HG03039 (cell line): Measurements from ENCODE around the gene CMIP.

Experiments
- ATAC-seq: cut with Tn5 transposase; IDR thresholded peaks from one replicate; pipeline ENCODE4 v1.9.1; 2021; ENCODE audit warnings: mild to moderate bottlenecking, moderate library complexity; ENCODE audit not compliant: unreplicated experiment

The CMIP gene

DNA sequence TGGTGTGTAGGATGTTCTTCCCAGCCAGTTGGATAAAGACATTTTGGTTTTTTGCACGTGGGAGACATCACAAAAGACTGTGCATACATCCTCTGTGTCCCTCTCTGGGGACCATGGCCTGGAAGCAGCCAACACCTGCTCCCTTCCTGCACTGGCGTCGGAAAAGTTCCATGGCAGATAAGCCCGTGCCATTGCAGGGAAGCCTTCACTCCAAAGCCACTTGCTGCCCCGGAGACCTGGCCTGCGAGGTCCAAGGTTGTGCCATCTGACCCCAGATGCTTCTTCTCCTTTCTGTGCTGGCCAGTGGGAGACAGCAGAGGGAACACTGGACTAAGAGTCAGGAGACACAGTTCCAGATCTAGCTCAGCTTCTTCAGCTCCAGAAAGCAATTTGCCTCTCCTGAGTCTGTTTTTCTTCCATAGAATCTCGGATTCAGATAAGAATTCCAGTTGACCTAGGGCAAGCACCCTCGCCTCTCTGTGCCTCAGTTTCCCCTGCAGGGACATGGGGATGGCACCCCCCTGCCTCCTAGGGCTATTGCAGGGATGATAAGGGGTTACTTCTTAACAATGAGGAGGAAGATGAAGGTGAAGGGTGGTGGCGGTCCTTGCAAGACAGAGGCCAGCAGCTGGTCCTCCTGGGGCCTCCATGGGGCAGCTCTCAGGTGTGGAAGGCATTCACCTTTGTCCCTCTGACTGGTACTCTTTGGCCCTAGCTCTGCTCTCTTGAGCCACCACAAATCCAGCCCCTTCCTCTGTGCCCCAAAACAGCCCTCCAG, 134.2 kb downstream of the CMIP start:
- ATAC-seq, result no peak

DNA sequence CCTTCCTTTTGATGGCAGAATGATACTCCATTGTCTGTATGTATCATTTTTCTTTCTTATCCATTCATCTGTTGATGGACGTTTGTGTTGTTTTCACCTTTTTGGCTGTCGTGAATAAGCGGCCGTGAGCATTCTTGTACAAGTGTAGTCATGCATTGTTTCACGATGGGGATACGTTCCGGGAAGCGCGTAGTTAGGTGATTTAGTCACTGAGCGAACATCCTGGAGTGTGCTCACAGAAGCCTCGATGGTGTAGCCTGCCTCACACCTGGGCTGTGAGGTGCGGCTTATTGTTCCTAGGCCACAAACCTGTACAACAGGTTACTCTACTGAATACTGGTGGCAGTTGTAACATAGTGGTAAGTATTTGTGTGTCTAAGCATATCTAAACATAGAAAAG, 136.5 kb downstream of the CMIP start:
- no peak for ATAC-seq

DNA sequence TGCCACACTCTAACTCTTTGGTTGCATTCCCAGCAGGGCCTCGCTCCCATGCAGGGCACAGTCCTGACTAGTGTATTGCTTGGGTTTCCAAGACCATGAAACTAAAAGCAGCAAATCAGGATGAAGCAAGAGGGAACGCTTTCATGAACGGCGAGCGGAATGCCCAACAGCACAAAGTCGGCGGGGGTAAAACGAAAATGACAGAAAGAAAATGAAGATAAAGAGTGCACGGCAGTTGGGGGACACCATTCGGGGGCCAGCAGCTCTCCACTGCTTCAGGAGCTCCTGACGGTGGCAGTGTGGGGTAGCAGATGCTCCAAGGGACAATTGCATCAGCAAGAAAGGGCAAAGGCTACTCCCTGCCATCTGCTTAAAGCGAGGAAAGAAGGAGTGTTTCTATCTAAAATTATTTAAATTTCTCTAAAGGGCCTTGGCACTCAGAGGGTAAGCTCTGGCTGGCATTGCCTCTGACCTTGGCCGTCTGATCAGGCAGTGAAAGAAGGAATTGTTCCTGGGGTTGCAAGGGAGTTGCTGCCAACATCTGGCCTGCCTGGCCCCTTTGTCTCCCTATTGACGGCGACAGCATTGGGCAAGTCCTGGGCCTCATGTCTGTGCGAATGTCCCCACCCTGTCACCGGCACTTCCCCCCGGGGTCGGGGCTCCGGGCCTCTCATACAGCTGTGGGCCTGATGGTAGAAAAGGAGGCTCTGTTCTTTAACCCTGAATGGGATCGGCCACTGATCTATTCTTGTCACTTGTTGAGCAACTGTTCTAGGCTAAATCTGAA, 138.2 kb downstream of the CMIP start:
- no peak for ATAC-seq

DNA sequence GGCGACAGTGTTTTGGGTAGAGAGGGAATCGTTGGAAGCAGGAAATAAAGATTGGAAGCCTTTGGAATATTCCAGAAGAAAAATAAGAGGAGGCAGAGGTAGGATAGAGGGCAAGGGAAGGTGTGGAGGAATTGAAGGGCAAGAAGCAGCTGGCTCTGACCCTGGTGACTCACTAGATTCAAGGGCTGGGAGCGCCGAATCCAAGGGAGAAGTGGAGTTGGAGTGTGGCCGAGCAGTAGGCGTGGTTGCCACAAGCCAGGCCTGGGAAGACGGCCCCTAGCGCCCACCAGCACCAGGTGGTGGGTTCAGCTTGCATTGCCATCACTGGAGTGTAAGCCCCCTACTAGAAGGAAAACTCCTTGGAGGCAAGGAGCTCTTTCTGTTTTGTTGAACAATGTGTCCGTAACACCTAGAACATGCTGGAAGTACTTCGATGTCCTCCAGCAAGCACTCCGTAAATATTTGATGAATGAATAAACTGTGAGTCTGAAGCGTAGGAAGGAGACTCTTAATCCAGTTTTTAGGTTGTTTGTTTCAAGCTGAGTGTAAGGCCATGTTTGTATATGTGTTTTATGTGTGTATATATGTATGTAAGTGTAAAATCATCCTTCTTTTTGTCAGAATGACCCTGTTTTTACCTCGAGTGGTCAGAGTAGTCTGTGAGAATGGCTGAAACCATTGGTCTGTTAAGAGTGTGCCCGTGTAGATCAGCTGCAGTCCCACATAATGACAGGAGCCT, 139.5 kb downstream of the CMIP start:
- no peak for ATAC-seq

DNA sequence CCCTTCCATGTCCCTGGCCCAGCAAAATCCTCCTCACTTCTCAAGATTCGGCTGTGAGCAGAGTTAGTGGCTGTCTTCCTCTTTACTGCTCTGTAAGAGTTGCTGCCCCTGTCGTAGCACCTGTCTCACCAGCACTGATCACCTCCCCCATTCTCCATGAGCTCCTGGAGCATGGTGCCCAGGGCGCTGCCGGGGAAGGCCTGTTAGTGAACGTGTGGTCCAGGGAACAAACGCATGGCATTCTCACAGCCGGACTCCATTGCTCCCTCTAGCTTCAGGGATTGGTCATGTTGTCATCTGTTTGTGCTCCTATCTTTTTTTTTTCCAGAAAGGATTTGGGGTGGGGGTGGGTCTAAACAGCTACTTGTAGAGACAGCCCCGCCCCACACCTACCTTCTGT, 141.2 kb downstream of the CMIP start:
- ATAC-seq, result no peak

DNA sequence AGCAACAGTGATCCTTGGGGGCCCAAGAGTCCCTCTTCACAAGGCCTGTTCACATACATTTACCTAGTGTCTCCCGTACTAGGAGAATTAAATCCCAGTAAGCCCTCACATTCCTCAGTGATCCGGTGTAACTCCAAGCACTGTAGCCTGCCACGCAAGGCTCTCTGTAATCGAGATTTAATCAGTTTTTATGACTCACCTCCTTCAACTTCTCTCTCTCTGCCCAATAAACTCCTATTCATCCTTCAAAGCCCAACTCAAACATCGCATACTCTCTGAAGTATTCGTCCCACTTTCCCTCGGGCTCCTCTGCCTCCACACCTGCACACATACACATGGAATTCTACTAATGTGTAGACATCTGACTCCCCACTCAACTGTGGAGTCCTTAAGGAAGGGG, 141.8 kb downstream of the CMIP start:
- ATAC-seq, result no peak

DNA sequence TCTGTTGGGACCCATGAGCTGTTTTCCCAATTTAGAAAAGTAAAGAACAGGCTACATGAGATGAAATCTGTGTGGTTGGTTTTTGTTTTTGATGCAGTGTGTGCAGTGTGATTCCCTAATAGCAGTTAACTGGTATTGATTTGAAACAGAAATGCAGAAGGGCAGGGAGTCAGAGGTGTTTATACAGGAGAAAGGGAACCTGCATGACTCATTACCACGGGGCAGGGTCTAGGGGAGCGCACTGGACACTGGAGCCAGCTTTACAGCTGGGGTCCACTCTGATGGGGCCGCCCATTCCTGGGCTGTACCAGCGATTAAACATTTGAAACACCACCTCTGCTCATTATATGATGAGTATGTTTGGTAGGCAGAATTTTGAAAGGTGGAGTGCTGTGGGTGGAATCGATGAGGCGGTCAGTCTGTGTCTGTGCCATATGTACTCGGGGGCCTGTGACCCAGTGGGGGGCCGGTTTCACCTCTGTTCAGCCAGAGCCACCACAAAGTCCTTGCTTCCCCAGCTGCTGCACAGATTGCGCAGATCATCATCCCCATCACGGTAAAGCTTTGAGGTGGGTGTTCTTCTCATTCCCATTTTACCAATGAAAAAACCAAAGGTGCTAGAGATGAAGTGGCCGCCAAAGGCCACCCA, 142.5 kb downstream of the CMIP start:
- no peak for ATAC-seq

DNA sequence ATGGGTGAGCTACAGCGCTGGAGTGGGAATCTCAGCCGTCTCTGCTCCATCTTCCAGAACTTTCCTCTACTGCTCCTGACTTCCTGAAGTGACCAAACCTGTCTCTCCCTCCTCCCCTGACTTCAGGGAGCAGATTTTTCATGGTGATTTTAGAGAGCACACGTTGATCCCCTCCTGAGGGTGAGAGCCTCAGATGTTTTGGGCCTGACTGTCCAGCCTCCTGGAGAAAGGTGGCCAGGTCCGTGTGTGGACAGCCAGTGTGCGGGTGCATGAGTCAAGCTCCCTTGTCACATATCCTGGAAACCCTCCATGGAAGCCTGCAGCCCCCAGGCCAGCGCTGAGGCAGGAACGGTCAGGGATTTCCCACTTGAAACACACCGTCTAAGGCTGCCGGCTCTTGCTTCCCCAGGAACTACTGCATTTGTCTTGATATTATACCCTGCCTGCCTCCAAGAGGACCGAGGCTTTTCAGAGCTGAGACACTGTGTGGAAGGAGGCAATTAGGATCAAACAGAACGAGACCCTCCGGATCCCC, 143.1 kb downstream of the CMIP start:
- no peak for ATAC-seq

DNA sequence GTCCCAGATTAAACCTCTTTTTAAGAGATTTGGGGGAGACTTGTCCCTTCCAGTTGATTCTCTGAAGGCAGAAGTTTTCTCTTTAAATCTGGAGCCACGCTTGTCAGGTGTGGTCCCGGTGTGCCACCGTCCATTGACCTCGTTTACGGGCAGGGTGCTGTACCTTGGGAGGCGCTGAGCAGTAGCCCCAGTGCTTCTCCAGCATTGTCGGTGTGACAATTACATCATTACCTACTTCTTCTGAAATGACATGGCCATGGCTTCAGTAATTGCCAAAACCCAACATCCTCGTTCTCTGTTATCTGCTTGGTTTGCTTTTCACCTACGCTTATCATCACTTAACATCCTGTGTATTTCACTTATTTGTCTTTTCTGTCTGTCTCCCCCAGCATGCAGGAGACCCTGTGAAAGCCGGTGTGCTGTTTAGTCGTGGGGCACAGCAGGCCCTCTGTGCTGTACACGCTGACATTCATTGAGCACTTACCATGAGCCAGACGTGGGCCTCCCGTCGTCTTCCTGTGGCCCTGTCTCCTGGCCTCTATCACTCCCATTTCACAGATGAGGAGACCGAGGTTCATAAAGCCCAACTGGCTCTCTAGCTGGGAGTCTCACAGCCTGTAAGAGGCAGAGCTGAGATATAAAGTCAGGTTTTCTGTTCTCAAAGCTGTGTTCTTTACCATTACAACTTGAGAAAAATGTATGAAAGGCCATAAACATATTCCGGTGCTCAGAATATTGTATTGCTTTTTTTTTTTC, 143.9 kb downstream of the CMIP start:
- no peak for ATAC-seq

DNA sequence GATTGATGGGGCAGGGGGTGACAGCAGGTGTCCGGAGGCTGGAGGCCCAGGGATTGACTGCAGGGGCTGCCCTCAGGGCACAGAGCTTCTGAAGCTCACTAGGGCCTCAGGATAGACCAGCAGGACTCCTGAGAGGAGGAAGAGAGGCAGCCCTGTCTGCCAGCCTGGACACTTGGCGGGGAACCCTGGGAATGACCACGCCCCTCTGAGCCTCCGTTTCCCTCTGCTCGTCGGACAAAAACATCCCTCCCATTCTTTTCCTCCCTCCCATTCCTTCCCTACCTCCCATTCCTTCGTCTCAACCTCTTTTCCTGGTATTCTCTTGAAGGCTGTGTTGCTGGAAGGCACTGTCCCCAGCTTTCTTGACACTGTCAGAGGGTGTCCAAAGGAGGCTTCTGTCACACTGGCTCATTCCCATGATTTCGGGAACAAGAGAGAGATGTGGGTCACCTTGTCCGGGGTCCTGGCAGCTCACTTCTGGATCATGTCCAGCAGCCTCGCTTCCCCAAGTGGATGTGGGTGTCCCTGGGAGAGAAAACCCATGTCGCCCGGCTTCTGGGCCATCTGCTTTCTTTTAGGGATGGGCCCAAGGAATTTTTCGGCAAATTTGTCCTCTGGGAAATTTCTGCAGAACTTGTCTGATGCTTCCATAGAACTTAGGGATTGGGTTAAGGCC, 145.5 kb downstream of the CMIP start:
- no peak for ATAC-seq

DNA sequence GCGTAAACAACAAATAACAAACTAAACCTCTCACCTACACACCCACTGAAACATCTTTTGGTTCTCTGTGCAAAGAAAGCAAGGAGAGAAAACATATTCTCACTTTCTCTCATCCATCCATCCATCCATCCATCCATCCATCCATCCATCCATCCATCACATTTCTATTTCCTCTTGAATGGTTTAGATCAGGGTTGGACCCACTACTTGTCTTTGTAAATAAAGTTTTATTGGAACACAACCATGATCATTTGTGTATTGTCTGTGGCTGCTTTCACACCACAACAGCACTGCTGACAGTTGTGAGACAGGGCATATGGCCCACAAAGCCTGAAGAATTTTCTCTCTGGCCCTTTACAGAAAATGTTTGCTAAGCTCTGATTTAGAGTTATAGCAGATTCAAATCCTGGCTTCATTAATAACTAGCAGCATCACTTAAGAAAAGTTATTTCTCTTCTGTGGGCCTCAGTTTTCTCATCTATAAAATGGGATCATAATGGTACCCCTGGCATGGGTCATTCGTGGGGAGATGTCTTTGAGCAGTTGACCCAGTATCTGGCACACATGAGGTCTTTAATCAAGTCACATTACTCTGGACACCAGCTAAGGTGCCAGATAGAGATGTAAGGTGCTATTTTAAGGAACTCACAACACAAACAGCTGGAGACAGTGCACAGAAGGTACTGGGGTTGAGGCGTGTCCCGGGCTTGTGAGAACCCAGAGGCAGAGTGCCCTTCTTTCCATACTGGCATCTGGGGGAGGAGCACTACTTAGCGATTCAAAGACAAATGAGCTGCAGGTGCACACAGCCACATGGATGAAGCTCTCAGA, 146.3 kb downstream of the CMIP start:
- ATAC-seq, result no peak

DNA sequence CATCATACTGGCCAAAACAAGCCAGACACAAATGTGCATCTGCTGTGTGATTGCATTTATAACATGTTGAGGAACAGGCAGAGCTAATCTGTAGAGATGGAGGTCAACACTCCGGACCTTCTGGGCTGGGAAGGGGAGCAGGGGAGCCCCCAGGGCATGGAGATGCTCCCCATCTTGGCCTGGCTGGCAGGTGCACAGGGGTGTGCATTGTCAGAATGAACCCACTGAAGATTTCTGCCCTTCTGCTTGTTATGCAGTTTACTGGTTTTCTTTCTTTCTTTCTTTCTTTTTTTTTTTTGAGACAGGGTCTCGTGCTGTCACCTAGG, 146.9 kb downstream of the CMIP start:
- ATAC-seq, result no peak

DNA sequence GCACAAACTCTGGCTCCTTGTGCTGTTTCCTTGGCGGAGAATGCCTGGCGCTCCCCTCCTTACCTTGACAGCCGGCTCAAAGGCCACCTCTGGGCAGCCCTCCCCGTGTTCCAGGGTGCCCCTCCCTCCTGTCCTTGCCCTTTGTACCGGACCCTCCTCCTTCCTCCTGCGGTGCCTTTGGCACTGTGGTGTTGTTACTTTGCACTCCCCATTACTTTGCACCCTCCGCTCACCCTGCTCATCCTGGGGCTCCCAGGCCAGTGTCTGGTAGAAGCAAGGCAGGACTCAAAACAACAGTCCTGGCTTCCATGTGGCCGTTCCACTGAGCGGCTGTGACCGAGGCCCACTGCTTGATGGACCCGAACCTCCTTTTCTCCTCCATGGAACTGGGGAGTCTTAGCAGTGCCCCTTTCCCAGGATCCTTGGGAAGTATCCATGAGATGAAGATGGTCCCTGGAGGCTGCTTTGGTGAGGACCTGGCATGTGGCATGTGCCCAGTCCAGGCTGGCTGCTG, 147.8 kb downstream of the CMIP start:
- ATAC-seq, result no peak

DNA sequence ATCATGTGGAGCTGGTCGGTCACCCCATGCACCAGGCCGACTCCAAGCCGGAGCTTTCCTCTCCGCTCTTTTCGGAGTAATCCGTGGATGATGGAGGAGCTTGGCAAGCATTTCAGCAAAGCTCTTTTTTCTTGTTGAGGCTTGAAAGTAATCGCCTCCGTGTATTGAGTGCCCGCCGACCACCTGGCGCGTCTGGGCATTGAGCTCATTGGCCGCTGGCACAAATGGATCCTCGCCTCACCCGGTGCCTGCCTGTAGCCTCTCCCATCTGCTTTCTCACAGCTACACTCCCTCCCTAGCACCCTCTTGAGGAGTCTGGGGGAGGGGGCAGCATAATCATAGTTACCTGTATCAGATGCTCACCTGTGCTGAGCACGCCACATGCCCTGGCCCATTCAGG, 148.9 kb downstream of the CMIP start:
- no peak for ATAC-seq

DNA sequence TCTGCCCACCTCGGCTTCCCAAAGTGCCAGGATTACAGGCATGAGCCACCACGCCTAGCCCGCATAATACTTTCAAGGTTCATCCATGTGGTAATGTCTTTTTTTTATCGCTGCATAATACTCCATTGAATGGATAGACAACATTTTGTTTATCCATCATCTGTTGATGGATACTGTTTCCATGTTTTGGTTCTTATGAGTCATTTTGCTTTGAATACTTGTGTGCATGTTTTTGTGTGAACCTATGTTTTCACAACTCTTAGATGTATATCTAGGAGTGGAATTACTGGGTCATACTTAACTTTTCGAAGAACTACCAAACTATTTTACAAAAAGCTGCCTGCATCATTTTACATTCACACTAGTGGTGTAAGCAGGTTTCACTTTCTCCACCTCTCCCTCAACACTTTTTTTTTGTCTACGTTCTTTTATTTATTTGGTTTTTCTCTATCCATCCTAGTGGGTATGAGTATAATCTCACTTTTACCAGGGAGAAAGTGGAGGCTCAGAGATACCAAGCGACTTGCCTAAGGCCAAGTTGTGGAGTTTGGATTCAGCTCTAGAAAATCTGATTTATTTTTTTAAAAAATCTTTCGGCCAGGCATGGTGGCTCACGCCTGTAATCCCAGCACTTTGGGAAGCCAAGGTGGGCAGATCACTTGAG, 151.2 kb downstream of the CMIP start:
- no peak for ATAC-seq

DNA sequence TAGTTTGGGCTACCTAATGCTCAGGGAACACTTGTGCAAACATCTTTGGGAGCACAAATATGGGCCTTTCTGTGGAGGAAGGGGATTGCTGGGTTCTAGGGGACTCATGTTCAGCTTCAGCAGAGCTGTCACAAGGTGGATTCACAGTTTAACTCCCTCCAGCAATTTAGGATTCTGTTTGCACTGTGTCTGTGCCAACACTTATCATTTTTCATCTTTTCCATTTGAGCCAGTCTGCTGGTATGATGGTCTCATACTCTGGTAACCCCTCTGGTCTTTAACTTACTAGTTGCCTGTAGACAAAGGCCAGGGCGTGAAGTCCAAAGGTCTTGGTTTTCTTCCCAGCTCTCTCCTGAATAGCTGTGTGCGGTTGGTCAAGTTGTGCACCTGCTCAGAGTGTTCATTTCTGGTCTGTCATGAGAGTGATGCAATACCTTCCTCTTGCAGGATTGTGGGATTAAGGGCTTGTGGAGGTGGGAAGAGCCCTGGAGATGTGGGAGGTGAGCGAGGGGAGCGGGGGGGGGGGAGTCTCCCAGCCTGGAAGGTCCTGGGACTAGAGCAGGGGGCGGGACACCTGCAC, 152.6 kb downstream of the CMIP start:
- ATAC-seq, result no peak

DNA sequence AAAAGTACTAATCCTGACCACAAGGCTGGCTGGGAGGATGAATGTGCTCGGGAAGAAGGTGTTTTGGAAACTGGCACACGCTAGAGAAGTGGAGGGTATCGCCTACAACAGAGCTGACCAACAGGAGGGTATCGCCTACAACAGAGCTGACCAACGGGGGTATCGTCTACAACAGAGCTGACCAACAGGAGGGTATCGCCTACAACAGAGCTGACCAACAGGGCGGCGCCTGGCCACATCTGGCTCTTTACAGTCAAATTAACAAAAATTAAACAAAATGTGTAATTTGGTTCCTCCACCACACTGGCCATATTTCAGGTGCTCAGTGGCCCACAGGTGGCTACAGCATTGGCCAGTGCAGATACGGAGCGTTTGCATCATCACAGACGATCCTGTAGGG, 153.5 kb downstream of the CMIP start:
- no peak for ATAC-seq
